H1 (cell line): ENCODE data around the gene HDAC3. TPM values are rescaled to one million over a fixed set of nuclear protein-coding genes. Genes with fewer than 3 reads are reported as not detected.

Experiments used
- BACH1 ChIP-seq: IDR thresholded peaks from 2 replicates; pipeline ENCODE4 v1.6.1; 2012; ENCODE audit warnings: low read length, improper control_type of control experiment
- CEBPB ChIP-seq: IDR thresholded peaks from 2 replicates; pipeline ENCODE4 v1.6.1; 2012; ENCODE audit warnings: low read depth, low read length
- EZH2 ChIP-seq: fragments of 200-600 bp; sonication (generic); IDR thresholded peaks from 2 replicates; pipeline ENCODE4 v1.7.1; 2012; ENCODE audit warnings: low read depth, mild to moderate bottlenecking, moderate library complexity, low read length, inconsistent platforms; ENCODE audit not compliant: severe bottlenecking
- KDM5A ChIP-seq: fragments of 200-600 bp; IDR thresholded peaks from 2 replicates; pipeline ENCODE4 v1.7.1; 2012; ENCODE audit warnings: mild to moderate bottlenecking, low read length, inconsistent platforms, mixed read lengths
- NANOG ChIP-seq: IDR thresholded peaks from 2 replicates; pipeline ENCODE4 v1.6.1; 2011; ENCODE audit warnings: low read length, low read depth, mild to moderate bottlenecking, inconsistent platforms; ENCODE audit not compliant: insufficient read depth, poor library complexity, severe bottlenecking
- POLR2AphosphoS5 ChIP-seq: IDR thresholded peaks from 2 replicates; pipeline ENCODE4 v1.6.1; 2011; ENCODE audit warnings: low read depth, low read length
- RFX5 ChIP-seq: IDR thresholded peaks from 2 replicates; pipeline ENCODE4 v1.6.1; 2011; ENCODE audit warnings: low read depth, low read length, improper control_type of control experiment, borderline replicate concordance
- RXRA ChIP-seq: IDR thresholded peaks from 2 replicates; pipeline ENCODE4 v1.6.1; 2011; ENCODE audit warnings: low read depth, mild to moderate bottlenecking, low read length, moderate library complexity; ENCODE audit not compliant: insufficient read depth
- SP4 ChIP-seq: IDR thresholded peaks from 2 replicates; pipeline ENCODE4 v1.6.1; 2012; ENCODE audit warnings: low read length, inconsistent platforms
- YY1 ChIP-seq: IDR thresholded peaks from 2 replicates; pipeline ENCODE4 v1.6.1; 2011; ENCODE audit warnings: low read depth, mild to moderate bottlenecking, low read length
- polyA plus RNA-seq, 7 experiments: library from polyadenylated mRNA; depleted of rRNA in 3 of 7; stranded (reverse) in 5 of 7; unstranded in 2 of 7; fragments of >200 nt in 5 of 7; fragments of 200-250 nt in 2 of 7; gene quantifications; 1 replicate in 5 of 7; 2 replicates in 1 of 7; 4 replicates in 1 of 7; pipeline versions ENCODE4 v1.2.1 to v1.2.3, GENCODE V29; 2011 to 2013; ENCODE audit warnings: missing spikeins in 2 of 7, mixed read lengths in 2 of 7
- total RNA-seq: library from RNA; stranded (reverse); fragmentation: NEBNext Ultra II Directional; extraction: Animal tissue kit (Norgen Biotek cat#: 25700); gene quantifications from 2 replicates; pipeline ENCODE4 v1.2.1, GENCODE V29; 2021
- TF ChIP-seq, protein P1 (sequence below): fragments of 300-600 bp; sonication (generic); IDR thresholded peaks from 2 replicates; pipeline ENCODE4 v1.7.1; 2012; ENCODE audit warnings: low read length, moderate library complexity, mild to moderate bottlenecking, inconsistent platforms; ENCODE audit not compliant: insufficient replicate concordance
- TF ChIP-seq, protein P2 (sequence below): IDR thresholded peaks from 2 replicates; pipeline ENCODE4 v1.6.1; 2012; ENCODE audit warnings: inconsistent platforms

The HDAC3 gene
- total and polyA plus RNA-seq, 2 of the 8 experiments (the other 6 are each of a cell fraction or from before 2014, with no cell fraction given), result 99.0 to 120 TPM

DNA sequence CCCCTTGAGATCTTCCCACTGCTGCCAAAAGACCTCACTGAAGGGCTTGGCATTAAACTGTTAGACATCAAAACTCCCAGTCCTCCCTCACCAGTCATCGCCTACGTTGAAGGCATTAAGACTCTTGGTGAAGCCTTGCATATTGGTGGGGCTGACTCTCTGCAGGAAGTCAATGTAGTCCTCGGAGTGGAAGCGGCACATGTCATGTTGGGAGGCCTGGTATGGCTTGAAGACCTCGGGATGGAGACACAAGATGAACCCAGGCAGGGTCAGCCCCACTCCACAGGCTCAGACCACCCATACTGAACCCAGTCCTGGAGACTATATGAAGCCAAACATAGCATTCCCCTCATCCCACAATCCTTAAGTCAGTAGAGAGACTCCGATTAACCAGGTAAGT, 1.9 kb downstream of the HDAC3 start (continued):
- TF ChIP-seq, protein P1, sequence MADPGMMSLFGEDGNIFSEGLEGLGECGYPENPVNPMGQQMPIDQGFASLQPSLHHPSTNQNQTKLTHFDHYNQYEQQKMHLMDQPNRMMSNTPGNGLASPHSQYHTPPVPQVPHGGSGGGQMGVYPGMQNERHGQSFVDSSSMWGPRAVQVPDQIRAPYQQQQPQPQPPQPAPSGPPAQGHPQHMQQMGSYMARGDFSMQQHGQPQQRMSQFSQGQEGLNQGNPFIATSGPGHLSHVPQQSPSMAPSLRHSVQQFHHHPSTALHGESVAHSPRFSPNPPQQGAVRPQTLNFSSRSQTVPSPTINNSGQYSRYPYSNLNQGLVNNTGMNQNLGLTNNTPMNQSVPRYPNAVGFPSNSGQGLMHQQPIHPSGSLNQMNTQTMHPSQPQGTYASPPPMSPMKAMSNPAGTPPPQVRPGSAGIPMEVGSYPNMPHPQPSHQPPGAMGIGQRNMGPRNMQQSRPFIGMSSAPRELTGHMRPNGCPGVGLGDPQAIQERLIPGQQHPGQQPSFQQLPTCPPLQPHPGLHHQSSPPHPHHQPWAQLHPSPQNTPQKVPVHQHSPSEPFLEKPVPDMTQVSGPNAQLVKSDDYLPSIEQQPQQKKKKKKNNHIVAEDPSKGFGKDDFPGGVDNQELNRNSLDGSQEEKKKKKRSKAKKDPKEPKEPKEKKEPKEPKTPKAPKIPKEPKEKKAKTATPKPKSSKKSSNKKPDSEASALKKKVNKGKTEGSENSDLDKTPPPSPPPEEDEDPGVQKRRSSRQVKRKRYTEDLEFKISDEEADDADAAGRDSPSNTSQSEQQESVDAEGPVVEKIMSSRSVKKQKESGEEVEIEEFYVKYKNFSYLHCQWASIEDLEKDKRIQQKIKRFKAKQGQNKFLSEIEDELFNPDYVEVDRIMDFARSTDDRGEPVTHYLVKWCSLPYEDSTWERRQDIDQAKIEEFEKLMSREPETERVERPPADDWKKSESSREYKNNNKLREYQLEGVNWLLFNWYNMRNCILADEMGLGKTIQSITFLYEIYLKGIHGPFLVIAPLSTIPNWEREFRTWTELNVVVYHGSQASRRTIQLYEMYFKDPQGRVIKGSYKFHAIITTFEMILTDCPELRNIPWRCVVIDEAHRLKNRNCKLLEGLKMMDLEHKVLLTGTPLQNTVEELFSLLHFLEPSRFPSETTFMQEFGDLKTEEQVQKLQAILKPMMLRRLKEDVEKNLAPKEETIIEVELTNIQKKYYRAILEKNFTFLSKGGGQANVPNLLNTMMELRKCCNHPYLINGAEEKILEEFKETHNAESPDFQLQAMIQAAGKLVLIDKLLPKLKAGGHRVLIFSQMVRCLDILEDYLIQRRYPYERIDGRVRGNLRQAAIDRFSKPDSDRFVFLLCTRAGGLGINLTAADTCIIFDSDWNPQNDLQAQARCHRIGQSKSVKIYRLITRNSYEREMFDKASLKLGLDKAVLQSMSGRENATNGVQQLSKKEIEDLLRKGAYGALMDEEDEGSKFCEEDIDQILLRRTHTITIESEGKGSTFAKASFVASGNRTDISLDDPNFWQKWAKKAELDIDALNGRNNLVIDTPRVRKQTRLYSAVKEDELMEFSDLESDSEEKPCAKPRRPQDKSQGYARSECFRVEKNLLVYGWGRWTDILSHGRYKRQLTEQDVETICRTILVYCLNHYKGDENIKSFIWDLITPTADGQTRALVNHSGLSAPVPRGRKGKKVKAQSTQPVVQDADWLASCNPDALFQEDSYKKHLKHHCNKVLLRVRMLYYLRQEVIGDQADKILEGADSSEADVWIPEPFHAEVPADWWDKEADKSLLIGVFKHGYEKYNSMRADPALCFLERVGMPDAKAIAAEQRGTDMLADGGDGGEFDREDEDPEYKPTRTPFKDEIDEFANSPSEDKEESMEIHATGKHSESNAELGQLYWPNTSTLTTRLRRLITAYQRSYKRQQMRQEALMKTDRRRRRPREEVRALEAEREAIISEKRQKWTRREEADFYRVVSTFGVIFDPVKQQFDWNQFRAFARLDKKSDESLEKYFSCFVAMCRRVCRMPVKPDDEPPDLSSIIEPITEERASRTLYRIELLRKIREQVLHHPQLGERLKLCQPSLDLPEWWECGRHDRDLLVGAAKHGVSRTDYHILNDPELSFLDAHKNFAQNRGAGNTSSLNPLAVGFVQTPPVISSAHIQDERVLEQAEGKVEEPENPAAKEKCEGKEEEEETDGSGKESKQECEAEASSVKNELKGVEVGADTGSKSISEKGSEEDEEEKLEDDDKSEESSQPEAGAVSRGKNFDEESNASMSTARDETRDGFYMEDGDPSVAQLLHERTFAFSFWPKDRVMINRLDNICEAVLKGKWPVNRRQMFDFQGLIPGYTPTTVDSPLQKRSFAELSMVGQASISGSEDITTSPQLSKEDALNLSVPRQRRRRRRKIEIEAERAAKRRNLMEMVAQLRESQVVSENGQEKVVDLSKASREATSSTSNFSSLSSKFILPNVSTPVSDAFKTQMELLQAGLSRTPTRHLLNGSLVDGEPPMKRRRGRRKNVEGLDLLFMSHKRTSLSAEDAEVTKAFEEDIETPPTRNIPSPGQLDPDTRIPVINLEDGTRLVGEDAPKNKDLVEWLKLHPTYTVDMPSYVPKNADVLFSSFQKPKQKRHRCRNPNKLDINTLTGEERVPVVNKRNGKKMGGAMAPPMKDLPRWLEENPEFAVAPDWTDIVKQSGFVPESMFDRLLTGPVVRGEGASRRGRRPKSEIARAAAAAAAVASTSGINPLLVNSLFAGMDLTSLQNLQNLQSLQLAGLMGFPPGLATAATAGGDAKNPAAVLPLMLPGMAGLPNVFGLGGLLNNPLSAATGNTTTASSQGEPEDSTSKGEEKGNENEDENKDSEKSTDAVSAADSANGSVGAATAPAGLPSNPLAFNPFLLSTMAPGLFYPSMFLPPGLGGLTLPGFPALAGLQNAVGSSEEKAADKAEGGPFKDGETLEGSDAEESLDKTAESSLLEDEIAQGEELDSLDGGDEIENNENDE, result no peak
- TF ChIP-seq RXRA (no peak), EZH2 (no peak), YY1 (no peak), KDM5A (no peak), SP4 (no peak), POLR2AphosphoS5 (no peak), RFX5 (no peak), CEBPB (no peak), NANOG (no peak), BACH1 (no peak)
- TF ChIP-seq, protein P2, sequence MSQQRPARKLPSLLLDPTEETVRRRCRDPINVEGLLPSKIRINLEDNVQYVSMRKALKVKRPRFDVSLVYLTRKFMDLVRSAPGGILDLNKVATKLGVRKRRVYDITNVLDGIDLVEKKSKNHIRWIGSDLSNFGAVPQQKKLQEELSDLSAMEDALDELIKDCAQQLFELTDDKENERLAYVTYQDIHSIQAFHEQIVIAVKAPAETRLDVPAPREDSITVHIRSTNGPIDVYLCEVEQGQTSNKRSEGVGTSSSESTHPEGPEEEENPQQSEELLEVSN, result no peak
